Left hindlimb (tissue), 1 donor: ENCODE results near the gene ABCA6.
A peak's percentile ranks its signal among the peaks of the same experiment; 100 is the strongest.
"Not testable (repeated sequence)": the region's sequence is repeated elsewhere in the genome, so short reads cannot be mapped to it uniquely, and the experiment has no call there.

ENCODE experiments used
- DNase-seq: peaks from one replicate; pipeline ENCODE4 v3.0.0-alpha.2; 2018

The ABCA6 gene

DNA sequence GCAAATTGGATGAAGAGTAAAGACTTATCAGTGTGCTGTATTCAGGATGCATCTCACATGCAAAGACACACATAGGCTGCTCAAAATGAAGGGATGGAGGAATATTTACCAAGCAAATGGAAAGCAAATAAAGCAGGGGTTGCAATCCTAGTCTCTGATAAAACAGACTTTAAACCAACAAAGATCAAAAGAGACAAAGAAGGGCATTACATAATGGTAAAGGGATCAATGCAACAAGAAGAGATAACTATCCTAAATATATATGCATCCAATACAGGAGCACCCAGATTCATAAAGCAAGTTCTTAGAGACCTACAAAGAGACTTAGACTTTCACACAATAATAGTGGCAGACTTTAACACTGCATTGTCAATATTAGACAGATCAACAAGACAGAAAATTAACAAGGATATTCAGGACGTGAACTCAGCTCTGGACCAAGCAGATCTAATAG, 68.9 kb downstream of the ABCA6 start:
- not testable (repeated sequence) for DNase-seq

DNA sequence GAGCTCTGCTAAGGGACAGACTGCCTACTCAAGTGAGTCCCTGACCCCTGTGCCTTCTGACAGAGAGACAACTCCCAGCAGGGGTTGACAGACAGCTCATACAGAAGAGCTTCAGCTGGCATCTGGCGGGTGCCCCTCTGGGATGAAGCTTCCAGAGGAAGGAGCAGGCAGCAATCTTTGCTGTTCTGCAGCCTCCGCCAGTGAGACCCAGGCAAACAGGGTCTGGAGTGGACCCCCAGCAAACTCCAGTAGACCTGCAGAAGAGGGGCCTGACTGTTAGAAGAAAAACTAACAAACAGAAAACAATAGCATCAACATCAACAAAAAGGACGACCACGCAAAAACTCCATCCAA, 70.5 kb downstream of the ABCA6 start:
- DNase-seq, result not testable (repeated sequence)

DNA sequence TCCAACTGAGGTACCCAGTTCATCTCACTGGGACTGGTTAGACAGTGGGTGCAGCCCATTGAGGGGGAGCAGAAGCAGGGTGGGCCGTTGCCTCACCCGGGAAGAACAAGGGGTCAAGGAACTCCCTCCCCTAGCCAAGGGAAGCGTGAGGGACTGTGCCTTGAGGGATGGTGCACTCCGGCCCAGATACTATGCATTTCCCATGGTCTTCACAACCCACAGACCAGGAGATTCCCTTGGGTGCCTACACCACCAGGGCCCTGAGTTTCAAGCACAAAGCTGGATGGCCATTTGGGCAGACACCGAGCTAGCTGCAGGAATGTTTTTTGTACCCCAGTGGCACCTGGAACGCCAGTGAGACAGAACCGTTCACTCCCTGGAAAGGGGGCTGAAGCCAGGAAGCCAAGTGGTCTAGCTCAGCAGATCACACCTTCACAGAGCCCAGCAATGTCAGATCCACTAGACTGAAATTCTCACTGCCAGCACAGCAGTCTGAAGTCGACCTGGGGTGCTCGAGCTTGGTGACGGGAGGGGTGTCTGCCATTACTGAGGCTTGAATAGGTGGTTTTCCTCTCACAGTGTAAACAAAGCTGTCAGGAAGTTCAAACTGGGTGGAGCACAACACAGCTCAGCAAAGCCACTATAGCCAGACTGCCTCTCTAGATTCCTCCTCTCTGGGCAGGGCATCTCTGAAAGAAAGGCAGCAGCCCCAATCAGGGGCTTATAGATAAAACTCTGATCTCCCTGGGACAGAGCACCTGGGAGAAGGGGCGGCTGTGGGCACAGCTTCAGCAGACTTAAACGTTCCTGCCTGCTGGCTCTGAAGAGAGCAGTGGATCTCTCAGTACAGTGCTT, 71.1 kb downstream of the ABCA6 start:
- DNase-seq, result not testable (repeated sequence)

DNA sequence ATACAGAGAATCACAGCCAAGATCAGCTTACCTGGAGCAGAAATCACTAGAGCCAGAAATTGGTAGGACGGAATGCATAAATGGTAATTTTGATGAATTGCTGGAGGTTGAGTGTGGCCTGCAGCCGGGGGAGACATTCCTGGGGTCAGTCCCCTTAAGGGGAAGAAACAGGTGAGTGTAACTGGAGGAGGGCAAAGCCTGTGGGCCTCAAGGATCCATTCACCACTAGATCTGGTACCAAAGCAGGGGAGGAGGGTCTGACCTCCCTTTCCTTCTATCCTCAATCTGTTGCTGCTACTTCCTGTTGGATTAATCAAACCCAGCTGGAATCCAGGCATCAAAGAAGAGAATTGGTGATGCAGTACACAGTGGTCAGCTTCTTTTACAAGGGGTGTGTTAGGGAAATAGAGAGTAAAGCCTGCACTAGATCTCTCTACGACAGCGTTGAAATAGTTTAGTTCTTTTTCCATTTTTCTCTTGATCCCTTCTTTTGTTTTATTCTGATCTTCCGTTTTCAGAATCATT, 72.4 kb downstream of the ABCA6 start:
- no peak for DNase-seq

DNA sequence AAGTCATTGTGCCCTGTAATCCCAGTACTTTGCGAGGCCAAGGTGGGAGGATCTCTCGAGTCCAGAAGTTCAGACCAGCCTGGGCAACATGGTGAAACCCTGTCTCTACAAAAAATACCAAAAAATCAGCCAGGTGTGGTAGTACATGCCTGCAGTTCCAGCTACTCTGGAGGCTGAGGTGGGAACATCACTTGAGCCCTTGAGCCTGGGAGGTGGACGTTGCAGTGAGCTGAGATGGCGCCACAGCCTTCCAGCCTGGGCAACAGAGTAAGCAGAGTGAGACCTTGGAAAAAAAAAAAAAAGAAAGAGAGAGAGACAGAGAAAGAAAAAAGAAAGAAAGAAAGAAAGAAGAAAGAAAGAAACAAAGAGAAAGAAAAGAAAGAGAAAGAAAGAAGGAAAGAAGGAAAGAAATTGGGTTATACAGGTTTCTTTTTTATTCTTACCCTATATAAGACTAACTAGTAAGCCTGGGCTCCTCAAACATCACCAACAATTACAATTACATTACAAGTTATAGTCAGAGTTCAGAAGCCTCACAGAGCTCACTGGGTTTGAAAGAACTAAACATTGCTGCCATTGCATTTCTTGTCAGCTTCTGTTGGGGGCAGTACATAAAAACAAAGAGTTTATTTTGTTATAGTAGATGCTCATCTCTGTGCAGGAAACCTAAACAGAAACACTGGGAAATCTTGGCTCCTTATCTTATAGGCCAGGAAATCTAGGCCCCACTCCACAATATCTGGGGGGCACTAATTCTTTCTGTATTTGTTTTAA, 74.2 kb downstream of the ABCA6 start:
- DNase-seq, result no peak

DNA sequence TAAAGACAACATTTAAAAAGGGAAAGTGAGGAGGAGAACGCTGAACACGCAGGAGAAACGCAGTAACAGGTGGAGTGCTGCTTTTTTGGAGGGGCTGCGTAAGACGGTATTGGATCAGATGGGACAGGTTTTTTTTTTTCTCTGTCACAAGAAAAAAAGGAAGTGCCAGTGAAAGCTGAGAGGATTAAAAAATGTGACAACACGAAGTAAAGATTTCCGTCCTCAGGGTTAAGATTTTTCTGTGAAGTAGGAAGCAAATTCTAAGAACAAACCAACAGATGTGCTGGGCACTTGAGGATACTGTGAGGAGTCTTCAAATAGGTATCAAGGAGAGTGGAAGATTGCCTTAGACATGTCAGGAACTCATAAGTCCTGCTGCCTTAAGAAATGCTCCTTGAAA, 75.2 kb downstream of the ABCA6 start:
- DNase-seq, result no peak

DNA sequence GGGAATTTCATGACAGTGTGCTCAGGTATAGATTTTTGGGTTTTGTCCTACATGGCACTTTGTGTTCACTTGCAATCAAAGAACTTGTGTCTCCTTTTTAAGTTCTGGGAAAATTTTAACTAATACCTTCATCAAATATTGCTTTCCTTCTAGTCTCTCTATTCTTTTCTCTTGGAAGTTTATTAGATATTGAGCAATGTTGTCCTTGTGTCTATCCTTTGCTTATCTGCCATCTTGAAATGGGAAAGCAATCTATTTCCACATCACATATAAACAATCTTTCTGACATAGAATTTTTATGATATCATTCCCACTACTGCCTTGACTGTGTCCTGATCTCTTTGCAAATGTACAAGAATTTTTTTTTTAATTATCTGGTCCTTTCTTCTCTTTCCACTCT, 76.6 kb downstream of the ABCA6 start:
- DNase-seq, result no peak

DNA sequence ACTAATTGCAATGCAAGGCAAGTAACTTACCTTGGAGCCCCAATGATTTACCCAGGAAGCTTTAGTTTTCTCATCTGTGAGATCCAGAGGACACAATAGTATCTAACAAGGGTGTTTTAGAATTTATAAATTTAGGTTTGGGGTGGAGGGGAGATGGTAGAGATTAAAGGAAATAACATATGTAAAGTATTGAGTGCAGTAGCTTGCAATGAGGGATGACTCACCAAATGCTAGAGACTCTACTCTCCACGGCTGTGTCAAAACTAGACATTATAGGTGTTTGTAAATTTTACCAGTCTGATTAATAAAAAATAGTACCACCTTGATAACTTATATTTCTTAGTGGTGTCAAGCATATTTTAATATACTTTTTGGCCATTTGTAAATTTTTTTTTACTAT, 77.2 kb downstream of the ABCA6 start:
- DNase-seq, result no peak

DNA sequence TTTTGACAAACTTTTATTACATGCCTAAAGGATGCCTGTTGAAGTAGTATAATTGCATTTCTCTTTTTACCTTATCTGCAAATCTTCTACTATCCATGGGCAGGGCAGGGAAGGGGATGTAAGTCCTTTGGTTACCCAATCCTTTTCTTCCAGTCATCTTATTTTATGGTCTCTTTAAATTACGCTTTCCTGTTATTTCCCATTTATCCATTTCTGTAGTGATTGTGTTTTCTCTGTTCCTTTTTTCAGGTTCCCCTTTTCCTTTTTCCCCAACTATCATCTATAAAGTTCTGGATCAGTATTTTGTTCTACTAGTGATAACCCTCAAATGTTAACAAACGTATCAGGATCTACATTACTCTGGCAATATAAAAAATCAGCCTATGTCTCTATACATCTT, 77.7 kb downstream of the ABCA6 start:
- no peak for DNase-seq

DNA sequence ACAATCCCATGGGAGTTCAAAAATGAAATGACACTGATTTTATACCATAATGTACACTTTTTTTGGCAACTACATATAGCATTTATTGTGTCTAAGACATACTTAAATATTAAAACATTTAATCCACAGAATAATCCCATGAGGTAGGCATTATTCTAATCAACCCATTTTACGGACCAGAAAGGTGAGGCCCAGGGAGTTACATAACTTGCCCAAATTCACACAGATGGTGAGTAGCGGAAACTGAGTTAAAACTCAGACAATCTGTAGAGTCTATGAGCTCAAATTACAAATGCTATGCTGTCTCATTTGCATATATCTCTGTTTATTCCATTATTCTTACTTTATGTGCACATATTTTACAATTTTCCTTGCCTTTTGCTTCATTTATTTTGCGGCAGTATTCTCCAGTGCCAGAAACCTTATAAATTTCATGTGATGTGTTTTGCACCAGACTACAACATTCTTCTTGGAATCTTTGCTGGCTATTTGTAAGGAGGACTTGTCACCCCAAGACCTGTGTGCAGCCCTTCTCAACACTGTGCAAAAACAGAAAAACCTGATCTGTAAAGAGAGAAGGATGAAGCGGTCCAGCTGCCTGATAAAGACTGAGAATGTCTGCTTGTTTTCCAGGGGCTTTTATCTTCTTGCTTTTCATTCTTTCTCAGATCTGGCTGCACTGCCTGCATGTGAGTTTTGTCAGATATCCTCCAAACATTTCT, 78.7 kb downstream of the ABCA6 start:
- DNase-seq, result no peak

DNA sequence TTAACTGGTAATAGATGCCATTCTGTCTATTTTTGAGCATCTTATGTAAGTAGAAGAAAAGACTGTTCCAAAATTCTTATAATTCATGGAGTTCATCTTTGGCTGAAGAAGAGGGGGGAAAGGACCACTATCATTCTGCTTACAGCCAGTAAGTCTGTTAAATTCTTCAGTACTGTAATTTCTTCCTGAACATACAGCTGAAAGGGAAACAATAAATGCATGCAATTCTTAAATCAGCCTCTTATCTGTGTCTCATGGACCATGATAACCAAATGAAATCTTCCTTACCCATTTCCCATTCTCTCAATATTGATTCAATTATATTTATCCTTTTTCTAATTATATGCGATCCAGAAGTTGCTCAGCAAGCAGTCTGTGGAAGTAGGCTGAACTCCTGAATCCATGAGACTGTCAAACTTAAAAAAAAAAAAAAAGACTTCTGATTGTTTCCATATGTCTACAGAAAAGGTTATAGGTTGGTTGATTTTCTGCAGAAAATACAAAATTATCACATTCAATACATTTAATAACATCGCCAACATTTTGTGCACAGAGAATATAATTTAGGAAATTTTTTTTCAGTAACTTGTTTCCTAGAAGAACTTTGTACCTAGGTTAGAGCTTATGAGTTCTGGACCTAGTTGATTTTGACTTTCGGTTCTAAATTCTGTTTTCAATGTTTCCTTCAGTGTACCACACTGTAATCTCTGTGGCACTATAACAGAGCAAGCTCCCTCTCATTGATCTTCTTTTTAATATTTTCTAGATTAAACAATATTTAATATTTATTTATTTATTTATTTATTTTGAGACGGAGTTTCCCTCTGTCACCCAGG, 79.8 kb downstream of the ABCA6 start:
- DNase-seq, result no peak

DNA sequence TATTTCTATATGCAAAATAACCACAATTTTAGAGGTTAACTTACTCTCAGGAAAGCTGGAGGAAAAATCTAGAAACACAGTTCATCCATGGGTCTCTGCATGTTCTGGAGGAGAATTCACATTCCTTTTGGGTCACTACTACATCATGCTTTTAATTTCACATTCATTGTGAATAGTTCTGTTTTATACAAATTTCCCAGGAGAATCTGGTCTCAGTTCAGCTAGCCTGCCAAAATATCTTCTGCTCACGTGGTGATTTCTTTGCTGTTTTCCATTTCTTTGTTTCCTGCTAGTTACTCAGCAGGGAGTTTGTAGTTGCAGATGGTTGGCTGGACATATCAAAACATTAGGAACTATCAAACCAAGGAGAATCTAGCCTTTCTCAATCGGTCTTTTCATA, 80.9 kb downstream of the ABCA6 start, which contains the start of gene ABCA9:
TSS of gene ABCA9 (minus strand) at position 106 of the 400 bp plus-strand sequence. CDS start 9,801 bp downstream, outside the sequence.
- peak; percentile 32 for DNase-seq

DNA sequence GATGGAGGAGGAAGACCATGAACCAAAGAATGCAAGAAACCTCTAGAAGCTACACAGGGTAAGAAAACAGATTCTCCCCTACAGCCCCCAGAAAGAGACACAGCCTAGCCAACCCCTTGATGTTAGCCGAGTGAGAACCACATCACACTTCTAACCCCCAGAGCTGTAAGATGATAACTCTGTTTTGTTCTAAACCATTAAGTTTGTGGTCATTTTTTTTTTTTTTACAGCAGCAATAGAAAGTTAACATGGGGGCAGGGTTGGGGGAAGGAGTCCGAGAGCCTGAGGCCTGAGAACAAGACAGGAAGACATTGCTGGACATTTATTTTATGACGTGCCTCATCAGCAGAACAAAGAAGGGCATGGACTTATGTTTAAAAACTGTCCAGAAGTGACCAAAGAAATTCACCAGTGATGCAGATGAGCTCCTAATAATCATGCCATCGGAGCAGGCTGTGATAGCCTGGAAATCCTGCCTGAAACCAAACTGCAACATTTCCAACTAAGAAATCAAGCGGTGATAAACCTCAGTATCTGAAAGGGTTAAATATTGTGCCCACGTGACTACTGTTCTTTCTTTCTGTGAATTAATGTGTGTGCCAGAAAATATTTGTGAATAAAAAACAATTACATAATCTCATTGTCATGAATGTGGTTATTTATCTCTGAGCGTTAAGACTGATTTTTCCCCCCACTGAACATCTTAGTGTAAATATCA, 82.1 kb downstream of the ABCA6 start:
- DNase-seq, result no peak

DNA sequence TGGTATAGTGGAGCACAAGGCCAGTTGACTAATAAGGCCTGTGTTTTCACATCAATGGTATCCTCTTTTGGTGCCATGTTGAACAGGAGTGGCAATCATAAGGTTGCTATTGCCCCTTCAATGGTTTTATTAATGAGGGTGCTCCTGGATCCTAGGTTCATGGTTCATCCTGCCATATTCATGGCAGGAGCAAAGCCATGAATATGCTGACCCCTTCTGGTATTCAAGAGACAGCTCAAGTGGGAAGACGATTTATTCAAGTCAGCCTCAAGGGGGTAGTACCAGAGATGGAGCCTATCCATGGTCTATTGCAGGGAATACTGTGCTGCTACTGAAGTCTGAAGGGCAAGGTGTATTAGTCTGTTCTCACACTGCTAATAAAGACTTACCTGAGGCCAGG, 83.5 kb downstream of the ABCA6 start:
- no peak for DNase-seq

DNA sequence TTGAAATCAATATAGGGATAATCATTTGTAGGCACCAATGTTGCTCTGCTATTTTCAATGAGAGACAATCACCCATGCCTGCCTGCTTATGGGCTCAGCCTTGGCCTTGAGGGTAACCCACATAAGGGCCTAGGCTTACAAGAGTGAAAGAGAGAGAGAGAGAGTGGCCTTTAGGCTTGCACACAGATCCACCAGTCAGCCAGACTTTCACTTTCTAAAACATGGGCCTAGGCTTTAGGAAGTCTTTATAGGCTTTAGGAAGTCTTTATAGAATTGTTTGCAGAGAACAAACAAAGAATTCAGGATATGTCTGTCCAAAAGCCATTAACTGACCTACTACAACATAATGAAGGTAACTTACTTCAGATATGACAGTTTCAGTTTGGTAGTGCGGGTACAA, 84.4 kb downstream of the ABCA6 start:
- DNase-seq, result no peak

DNA sequence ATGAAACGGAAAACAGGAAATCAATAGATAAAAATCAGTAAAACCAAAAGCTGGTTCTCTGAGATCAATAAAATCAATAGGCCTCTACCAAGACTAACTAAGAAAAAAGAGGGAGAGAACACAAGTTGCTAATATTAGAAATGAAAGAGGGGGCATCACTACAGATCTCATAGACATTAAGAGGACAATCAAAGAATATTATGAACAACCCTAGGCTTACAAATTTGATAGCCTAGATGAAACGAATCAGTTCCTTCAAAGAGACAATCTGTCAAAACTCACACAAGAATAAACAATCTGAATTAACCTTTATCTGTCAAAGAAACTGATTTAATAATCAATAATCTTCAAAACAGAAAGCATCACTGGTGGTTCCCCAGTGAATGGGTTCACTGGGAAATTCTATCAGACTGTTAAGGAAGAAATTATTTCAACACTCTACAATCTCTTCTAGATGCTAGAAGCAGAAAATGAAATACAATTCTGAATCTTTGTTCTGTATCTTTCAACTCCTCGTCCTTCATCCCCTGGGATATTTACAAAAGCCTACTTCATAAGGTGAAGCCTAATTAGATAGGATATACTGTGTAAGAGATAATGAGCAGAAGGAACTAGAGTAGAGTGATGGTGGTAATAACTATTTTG, 85.4 kb downstream of the ABCA6 start:
- DNase-seq, result no peak

DNA sequence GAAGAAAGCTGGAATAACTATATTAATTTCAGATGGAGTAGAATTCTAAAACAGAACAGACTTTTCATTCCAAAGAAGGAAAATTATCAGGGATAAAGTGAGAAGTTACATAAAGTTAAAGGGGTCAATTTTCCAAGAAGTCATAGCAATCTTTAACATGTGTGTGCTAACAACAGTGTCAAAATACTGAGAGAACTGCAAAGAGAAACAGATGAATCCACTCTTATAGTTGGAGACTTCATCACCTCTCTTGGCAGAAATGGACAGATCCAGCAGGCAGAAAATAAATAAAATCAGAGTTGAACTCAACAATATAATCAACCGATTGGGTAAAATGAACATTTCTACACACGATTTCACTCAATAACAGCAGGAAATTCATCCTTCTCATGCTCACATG, 86.4 kb downstream of the ABCA6 start:
- DNase-seq, result no peak

DNA sequence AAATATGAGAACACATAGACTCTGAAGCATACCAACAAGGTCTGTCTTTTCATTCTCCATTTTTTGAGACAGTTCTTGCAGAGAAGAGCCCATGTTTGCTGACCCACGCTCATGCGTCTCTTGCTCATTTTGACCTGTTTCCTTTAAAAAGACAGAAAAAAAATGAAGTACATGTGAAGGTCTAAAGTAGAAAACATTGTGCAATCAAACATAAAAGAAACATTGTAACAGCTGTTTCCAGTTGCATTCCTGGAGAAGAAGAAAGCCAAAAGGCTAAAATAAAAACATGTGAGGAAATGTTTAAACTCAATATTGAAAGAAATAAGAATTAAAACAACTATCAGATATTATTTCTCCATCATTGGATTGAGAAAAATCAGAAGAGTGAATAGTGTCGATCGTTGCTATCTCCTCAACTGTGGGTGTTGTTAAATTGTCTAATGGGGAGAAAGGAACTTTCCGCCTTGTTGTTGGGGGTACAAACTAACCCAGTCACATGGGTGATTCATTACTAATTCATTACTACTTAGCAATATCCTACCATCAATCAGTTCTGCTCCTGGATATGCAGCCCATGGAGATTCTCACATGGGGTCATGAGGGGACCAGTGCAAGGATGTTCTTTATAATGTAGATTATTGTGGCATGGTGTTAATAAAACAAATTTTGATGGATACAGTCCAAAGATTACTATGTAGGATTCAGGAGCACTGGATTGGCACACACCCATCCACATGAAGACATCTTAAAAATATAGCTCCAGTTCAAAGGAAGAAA, 90.5 kb downstream of the ABCA6 start:
- no peak for DNase-seq

DNA sequence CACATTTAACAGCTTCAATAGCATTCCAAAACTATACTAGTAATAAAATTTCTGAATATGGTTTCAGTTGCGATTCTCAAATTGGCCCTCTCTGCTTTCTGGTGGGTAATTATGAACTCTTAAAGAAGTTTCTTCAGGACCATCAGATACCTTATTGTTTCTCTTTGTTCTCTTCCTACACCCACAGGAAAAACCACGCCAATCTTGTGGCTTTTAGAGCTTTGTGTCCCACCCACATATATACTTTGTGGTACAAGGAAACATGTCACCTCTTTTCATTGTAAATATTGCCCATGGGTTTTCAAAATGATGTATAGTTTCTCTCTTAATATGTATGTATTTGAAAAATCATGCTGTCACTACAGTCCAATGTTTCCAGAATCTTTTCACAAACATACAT, 93.1 kb downstream of the ABCA6 start:
- DNase-seq, result no peak
